ENCODE results near the gene TPSAB1. TPM values are rescaled to one million over a fixed set of nuclear protein-coding genes. Genes with fewer than 3 reads are reported as not detected.
"Not testable (repeated sequence)": the region's sequence is repeated elsewhere in the genome, so short reads cannot be mapped to it uniquely, and the experiment has no call there.

Gene TPSAB1
- total and polyA plus RNA-seq, 2 experiments from 2014 or later = not detected

DNA sequence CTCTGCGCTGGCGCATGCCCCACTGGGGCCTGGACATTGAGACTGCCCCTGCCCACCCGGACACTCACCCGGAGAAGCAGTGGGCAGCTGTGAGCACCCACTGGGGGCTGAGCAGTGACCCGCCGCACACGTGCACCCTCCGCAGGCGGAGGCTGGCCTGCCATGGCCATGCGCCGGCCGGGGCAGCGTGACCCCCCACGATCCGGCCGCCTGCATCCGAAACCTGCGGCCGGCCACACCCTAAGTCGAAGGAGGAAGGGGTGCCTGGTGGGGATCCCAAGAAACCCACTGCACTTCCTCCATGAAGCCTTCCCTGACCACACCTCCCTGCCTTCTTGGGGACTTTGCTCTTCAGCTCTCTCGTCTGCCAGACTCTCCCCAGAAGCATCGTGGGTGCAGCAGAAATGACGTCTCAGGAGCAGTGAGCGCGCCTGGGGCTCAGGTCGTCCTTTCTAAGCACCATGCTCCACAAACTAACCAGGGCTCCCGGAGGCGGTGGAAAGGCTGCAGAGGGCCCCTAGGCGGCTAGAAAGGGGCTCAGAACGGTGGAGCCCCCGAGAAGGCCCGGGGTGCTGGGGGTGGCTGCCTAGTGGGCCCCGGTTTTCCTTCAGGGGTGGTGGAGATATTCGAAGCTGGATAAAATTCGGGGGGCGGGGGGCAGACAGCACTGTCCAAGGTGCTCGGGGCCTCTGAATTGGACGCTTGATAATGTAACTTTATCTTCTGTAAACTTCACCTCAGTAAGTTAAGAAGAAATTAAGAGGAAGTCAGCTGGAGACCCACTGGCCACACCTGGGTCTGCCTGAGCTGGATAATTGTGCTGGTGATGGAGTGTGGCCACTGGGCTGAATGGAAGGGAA lies 16.9 kb upstream of the TPSAB1 start:
- H3K27ac ChIP-seq = no peak overlapping the region
- H3F3A ChIP-seq (ENCODE audit: insufficient read depth) = no peaks in the 10 kb centered on the region
- H3K9ac ChIP-seq = no peak overlapping the region
- TF ChIP-seq EZH2phosphoT487 (IDR thresholded peaks at IDR 0.05; ENCODE audit: insufficient read depth, low read depth) (no peak), EZH2 (IDR thresholded peaks at IDR 0.05; ENCODE audit: insufficient read depth, poor library complexity, severe bottlenecking) (no peak)
- no peak overlapping the region for H3K4me2 ChIP-seq (ENCODE audit: unreplicated experiment)
- H3K36me3 ChIP-seq (ENCODE audit: low read depth) = no peaks in the 10 kb centered on the region
- no peaks in the 10 kb centered on the region for H3K79me2 ChIP-seq (ENCODE audit: insufficient read depth)
- no peaks in the 10 kb centered on the region for H3K9me3 ChIP-seq (ENCODE audit: low read depth)
- no peak overlapping the region for H2AFZ ChIP-seq
- H4K20me1 ChIP-seq (ENCODE audit: insufficient read depth) = no peaks in the 10 kb centered on the region
- H3K9me2 ChIP-seq (ENCODE audit: insufficient read depth) = no peaks in the 10 kb centered on the region
- DNase-seq = no peak
- H3K27me3 ChIP-seq (replicated peaks; ENCODE audit: insufficient read depth) = no peaks in the 10 kb centered on the region
- H3K4me1 ChIP-seq (ENCODE audit: insufficient read depth) = no peaks in the 10 kb centered on the region
- 78 to 88% methylated on average over 31 to 34 of the region's 38 CpGs for WGBS, 2 experiments (ENCODE audit: low coverage in 1 of 2, low lambda C conversion rate in 2 of 2, missing lambda C conversion rate in 2 of 2)
- H3K4me3 ChIP-seq = no peak overlapping the region
- in situ Hi-C loops (cut with MboI) = no loop called here

- no peak overlapping the region for H3K27ac ChIP-seq
- H3K9me3 ChIP-seq (ENCODE audit: low read depth) = no peaks in the 10 kb centered on the region
- DNase-seq = no peak
- no peaks in the 10 kb centered on the region for H3K9me2 ChIP-seq (ENCODE audit: insufficient read depth)
- in situ Hi-C loops (cut with MboI) = no loop called here
- no peaks in the 10 kb centered on the region for H3K79me2 ChIP-seq (ENCODE audit: insufficient read depth)
- H3K4me3 ChIP-seq = no peak overlapping the region
- H3K9ac ChIP-seq = no peak overlapping the region
- no peaks in the 10 kb centered on the region for H3K4me1 ChIP-seq (ENCODE audit: insufficient read depth)
- no peaks in the 10 kb centered on the region for H3K27me3 ChIP-seq (replicated peaks; ENCODE audit: insufficient read depth)
- no peak overlapping the region for H2AFZ ChIP-seq
- H4K20me1 ChIP-seq (ENCODE audit: insufficient read depth) = no peaks in the 10 kb centered on the region
- WGBS, 2 experiments (ENCODE audit: low coverage in 1 of 2, low lambda C conversion rate in 2 of 2, missing lambda C conversion rate in 2 of 2) = 49 to 66% methylated on average over 4 to 9 of the region's 9 CpGs
- no peaks in the 10 kb centered on the region for H3F3A ChIP-seq (ENCODE audit: insufficient read depth)
- TF ChIP-seq EZH2phosphoT487 (IDR thresholded peaks at IDR 0.05; ENCODE audit: insufficient read depth, low read depth) (no peak), EZH2 (IDR thresholded peaks at IDR 0.05; ENCODE audit: insufficient read depth, poor library complexity, severe bottlenecking) (no peak)
- no peaks in the 10 kb centered on the region for H3K36me3 ChIP-seq (ENCODE audit: low read depth)
- H3K4me2 ChIP-seq (ENCODE audit: unreplicated experiment) = no peak overlapping the region
These were observed 15.9 kb upstream of the TPSAB1 start for GRCh38 chr16:1224558-1224957.

GRCh38 chr16:1225051-1225451 lies 15.5 kb upstream of the TPSAB1 start, which contains the start of gene TPSG1:
Gene TPSG1, minus strand, starts transcription at chr16:1225268. Its CDS starts 16 bp downstream, at chr16:1225252.
- no peaks in the 10 kb centered on the region for H3F3A ChIP-seq (ENCODE audit: insufficient read depth)
- no peaks in the 10 kb centered on the region for H3K9me3 ChIP-seq (ENCODE audit: low read depth)
- no peaks in the 10 kb centered on the region for H3K27me3 ChIP-seq (replicated peaks; ENCODE audit: insufficient read depth)
- no peak within 1 kb of the TSS for H3K4me2 ChIP-seq (ENCODE audit: unreplicated experiment)
- H4K20me1 ChIP-seq (ENCODE audit: insufficient read depth) = no peaks in the 10 kb centered on the region
- H3K36me3 ChIP-seq (ENCODE audit: low read depth) = no peaks in the 10 kb centered on the region
- no peak for TF ChIP-seq EZH2 (IDR thresholded peaks at IDR 0.05; ENCODE audit: insufficient read depth, poor library complexity, severe bottlenecking)
- TF ChIP-seq EZH2phosphoT487 (IDR thresholded peaks at IDR 0.05; ENCODE audit: insufficient read depth, low read depth) = no peak
- H3K79me2 ChIP-seq (ENCODE audit: insufficient read depth) = no peaks in the 10 kb centered on the region
- no peaks in the 10 kb centered on the region for H3K4me1 ChIP-seq (ENCODE audit: insufficient read depth)
- no peak for DNase-seq
- no peaks in the 10 kb centered on the region for H3K9me2 ChIP-seq (ENCODE audit: insufficient read depth)
- no peak within 1 kb of the TSS for H3K9ac ChIP-seq
- 51 to 56% methylated on average over 7 to 10 of the region's 10 CpGs for whole genome bisulfite sequencing, 2 experiments (ENCODE audit: low coverage in 1 of 2, low lambda C conversion rate in 2 of 2, missing lambda C conversion rate in 2 of 2)
- H2AFZ ChIP-seq = no peak within 1 kb of the TSS
- H3K4me3 ChIP-seq = no peak within 1 kb of the TSS
- no peak within 1 kb of the TSS for H3K27ac ChIP-seq
- in situ Hi-C loops (cut with MboI) = no loop called here

- H3K9me2 ChIP-seq (ENCODE audit: insufficient read depth); H3K27ac ChIP-seq; H2AFZ ChIP-seq; H3K4me3 ChIP-seq; H3K79me2 ChIP-seq (ENCODE audit: insufficient read depth); H3K9me3 ChIP-seq (ENCODE audit: low read depth); H3F3A ChIP-seq (ENCODE audit: insufficient read depth); H3K27me3 ChIP-seq (replicated peaks; ENCODE audit: insufficient read depth); H3K36me3 ChIP-seq (ENCODE audit: low read depth); in situ Hi-C loops (cut with MboI); H4K20me1 ChIP-seq (ENCODE audit: insufficient read depth); H3K9ac ChIP-seq; H3K4me2 ChIP-seq (ENCODE audit: unreplicated experiment); H3K4me1 ChIP-seq (ENCODE audit: insufficient read depth); DNase-seq: not testable (repeated sequence)
- whole genome bisulfite sequencing, 2 experiments (ENCODE audit: low coverage in 1 of 2, low lambda C conversion rate in 2 of 2, missing lambda C conversion rate in 2 of 2) = 54 to 60% methylated on average over 23 to 24 of the region's 24 CpGs
These were observed 14.7 kb upstream of the TPSAB1 start for GRCh38 chr16:1225728-1226311.

GRCh38 chr16:1226692-1227091 lies 13.8 kb upstream of the TPSAB1 start:
- H4K20me1 ChIP-seq (ENCODE audit: insufficient read depth); H3K4me1 ChIP-seq (ENCODE audit: insufficient read depth); in situ Hi-C loops (cut with MboI); H3K27me3 ChIP-seq (replicated peaks; ENCODE audit: insufficient read depth); H3K4me2 ChIP-seq (ENCODE audit: unreplicated experiment); H3K9ac ChIP-seq; H2AFZ ChIP-seq; H3K27ac ChIP-seq; H3K4me3 ChIP-seq; H3K9me2 ChIP-seq (ENCODE audit: insufficient read depth); H3K36me3 ChIP-seq (ENCODE audit: low read depth); H3F3A ChIP-seq (ENCODE audit: insufficient read depth); DNase-seq; H3K9me3 ChIP-seq (ENCODE audit: low read depth); H3K79me2 ChIP-seq (ENCODE audit: insufficient read depth): not testable (repeated sequence)
- 36 to 56% methylated on average over 8 to 12 of the region's 14 CpGs for WGBS, 2 experiments (ENCODE audit: low coverage in 1 of 2, low lambda C conversion rate in 2 of 2, missing lambda C conversion rate in 2 of 2)

GRCh38 chr16:1228227-1228626 lies 12.3 kb upstream of the TPSAB1 start:
- WGBS, 2 experiments (ENCODE audit: low coverage in 1 of 2, low lambda C conversion rate in 2 of 2, missing lambda C conversion rate in 2 of 2) = 62 to 67% methylated on average over 5 to 7 of the region's 7 CpGs
- H3K4me2 ChIP-seq (ENCODE audit: unreplicated experiment); H3K79me2 ChIP-seq (ENCODE audit: insufficient read depth); H3K9me2 ChIP-seq (ENCODE audit: insufficient read depth); H3K9ac ChIP-seq; H4K20me1 ChIP-seq (ENCODE audit: insufficient read depth); H3K36me3 ChIP-seq (ENCODE audit: low read depth); H3K27me3 ChIP-seq (replicated peaks; ENCODE audit: insufficient read depth); H3F3A ChIP-seq (ENCODE audit: insufficient read depth); H3K27ac ChIP-seq; H3K4me1 ChIP-seq (ENCODE audit: insufficient read depth); H3K4me3 ChIP-seq; DNase-seq; H3K9me3 ChIP-seq (ENCODE audit: low read depth); in situ Hi-C loops (cut with MboI); H2AFZ ChIP-seq: not testable (repeated sequence)

- H4K20me1 ChIP-seq (ENCODE audit: insufficient read depth); H3K4me2 ChIP-seq (ENCODE audit: unreplicated experiment); in situ Hi-C loops (cut with MboI); DNase-seq; H3K27me3 ChIP-seq (replicated peaks; ENCODE audit: insufficient read depth); H3K27ac ChIP-seq; H3K9me3 ChIP-seq (ENCODE audit: low read depth); H3K4me1 ChIP-seq (ENCODE audit: insufficient read depth); H3K9ac ChIP-seq; H3K4me3 ChIP-seq; H3K79me2 ChIP-seq (ENCODE audit: insufficient read depth); H3K36me3 ChIP-seq (ENCODE audit: low read depth); H2AFZ ChIP-seq; H3F3A ChIP-seq (ENCODE audit: insufficient read depth); H3K9me2 ChIP-seq (ENCODE audit: insufficient read depth): not testable (repeated sequence)
- WGBS, 2 experiments (ENCODE audit: low coverage in 1 of 2, low lambda C conversion rate in 2 of 2, missing lambda C conversion rate in 2 of 2) = 64 to 100% methylated on average over 2 to 8 of the region's 13 CpGs
These were observed 11.0 kb upstream of the TPSAB1 start for GRCh38 chr16:1229476-1229875.
